Measurements from ENCODE around the gene VAMP5.
A peak's percentile ranks its signal among the peaks of the same experiment; 100 is the strongest.

VAMP5 gene

GRCh38 chr2:85578243-85579180 lies 5.7 kb upstream of the VAMP5 start:
- Histone ChIP-seq H3K79me2 (ENCODE audit: insufficient read depth, low read length) (peaks cover 40% of the 10 kb centered on the region), H3F3A (ENCODE audit: low read depth) (no peaks in the 10 kb centered on the region), H2AFZ (ENCODE audit: low read length) (peak overlapping the region; percentile 72), H3K9me2 (replicated peaks; ENCODE audit: low read depth, low read length) (no peaks in the 10 kb centered on the region), H3K36me3 (ENCODE audit: insufficient read depth, low read length) (no peaks in the 10 kb centered on the region), H3K4me2 (ENCODE audit: low read depth, low read length, poor library complexity, severe bottlenecking) (peak overlapping the region; percentile 85), H3K27me3 (ENCODE audit: insufficient read depth, low read length, poor library complexity, severe bottlenecking) (no peaks in the 10 kb centered on the region), H4K20me1 (ENCODE audit: insufficient read depth, low read length, poor library complexity, severe bottlenecking) (no peaks in the 10 kb centered on the region), H3K9me3 (ENCODE audit: insufficient read depth, low read depth, low read length) (no peaks in the 10 kb centered on the region), H3K4me3 (ENCODE audit: low read length, poor library complexity, severe bottlenecking) (peak overlapping the region; percentile 84), H3K9ac (ENCODE audit: low read depth, low read length, poor library complexity, severe bottlenecking) (peak overlapping the region; percentile 84), H3K4me1 (ENCODE audit: insufficient read depth, low read length, poor library complexity, severe bottlenecking) (peaks cover 24% of the 10 kb centered on the region)
- TF ChIP-seq, protein P1, sequence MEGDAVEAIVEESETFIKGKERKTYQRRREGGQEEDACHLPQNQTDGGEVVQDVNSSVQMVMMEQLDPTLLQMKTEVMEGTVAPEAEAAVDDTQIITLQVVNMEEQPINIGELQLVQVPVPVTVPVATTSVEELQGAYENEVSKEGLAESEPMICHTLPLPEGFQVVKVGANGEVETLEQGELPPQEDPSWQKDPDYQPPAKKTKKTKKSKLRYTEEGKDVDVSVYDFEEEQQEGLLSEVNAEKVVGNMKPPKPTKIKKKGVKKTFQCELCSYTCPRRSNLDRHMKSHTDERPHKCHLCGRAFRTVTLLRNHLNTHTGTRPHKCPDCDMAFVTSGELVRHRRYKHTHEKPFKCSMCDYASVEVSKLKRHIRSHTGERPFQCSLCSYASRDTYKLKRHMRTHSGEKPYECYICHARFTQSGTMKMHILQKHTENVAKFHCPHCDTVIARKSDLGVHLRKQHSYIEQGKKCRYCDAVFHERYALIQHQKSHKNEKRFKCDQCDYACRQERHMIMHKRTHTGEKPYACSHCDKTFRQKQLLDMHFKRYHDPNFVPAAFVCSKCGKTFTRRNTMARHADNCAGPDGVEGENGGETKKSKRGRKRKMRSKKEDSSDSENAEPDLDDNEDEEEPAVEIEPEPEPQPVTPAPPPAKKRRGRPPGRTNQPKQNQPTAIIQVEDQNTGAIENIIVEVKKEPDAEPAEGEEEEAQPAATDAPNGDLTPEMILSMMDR (conservative IDR thresholded peaks at IDR 0.05; ENCODE audit: low read length) = no peak
- TF ChIP-seq EZH2phosphoT487 (IDR thresholded peaks at IDR 0.05; ENCODE audit: borderline replicate concordance) = no peak

DNA sequence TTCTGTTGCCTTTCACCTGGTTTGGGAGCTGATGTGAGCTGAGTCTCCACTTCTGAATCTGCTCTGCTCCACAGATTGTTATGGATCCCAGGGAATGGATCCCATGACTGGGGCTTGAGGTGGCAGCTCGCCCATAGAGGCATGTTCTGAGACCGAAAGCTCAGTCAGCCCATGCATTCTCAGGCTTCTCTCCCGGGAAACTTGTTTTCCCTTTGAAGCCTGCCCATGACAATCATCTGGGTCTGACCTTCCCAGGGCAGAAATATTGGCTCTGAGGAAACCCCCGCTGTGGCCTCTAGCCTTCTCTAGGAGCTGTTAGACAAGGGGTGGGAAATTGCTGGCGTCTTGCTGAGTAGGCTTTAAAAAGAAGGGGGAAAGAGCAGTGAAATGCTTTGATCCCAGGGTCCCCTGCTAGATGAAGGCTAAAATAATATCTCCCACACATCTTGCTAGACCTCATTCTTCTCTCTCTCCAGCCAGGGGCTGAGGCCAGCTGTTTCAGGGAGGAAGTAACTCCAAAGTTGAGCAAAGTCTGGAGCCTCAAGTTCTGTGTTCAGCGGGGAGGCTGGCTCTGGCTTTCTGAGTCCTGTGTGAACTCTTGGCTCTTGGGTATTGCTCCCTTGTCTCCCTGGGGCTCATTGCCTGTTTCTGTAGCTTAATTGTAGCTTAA lies 4.8 kb upstream of the VAMP5 start:
- Histone ChIP-seq H3K36me3 (ENCODE audit: insufficient read depth, low read length) (no peaks in the 10 kb centered on the region), H3K9me2 (replicated peaks; ENCODE audit: low read depth, low read length) (no peaks in the 10 kb centered on the region), H3F3A (ENCODE audit: low read depth) (no peaks in the 10 kb centered on the region), H3K4me1 (ENCODE audit: insufficient read depth, low read length, poor library complexity, severe bottlenecking) (peaks cover 30% of the 10 kb centered on the region), H3K9me3 (ENCODE audit: insufficient read depth, low read depth, low read length) (no peaks in the 10 kb centered on the region), H2AFZ (ENCODE audit: low read length) (0 out of 2 replicates have a peak overlapping the region, but pooled peaks have one; percentile 26), H3K27me3 (ENCODE audit: insufficient read depth, low read length, poor library complexity, severe bottlenecking) (no peaks in the 10 kb centered on the region), H3K9ac (ENCODE audit: low read depth, low read length, poor library complexity, severe bottlenecking) (peak overlapping the region; percentile 84), H3K4me2 (ENCODE audit: low read depth, low read length, poor library complexity, severe bottlenecking) (peak overlapping the region; percentile 85), H3K4me3 (ENCODE audit: low read length, poor library complexity, severe bottlenecking) (peak overlapping the region; percentile 84), H3K79me2 (ENCODE audit: insufficient read depth, low read length) (peaks cover 40% of the 10 kb centered on the region), H4K20me1 (ENCODE audit: insufficient read depth, low read length, poor library complexity, severe bottlenecking) (no peaks in the 10 kb centered on the region)
- TF ChIP-seq EZH2phosphoT487 (IDR thresholded peaks at IDR 0.05; ENCODE audit: borderline replicate concordance) = no peak
- TF ChIP-seq, protein P1 (conservative IDR thresholded peaks at IDR 0.05; ENCODE audit: low read length) = no peak

- Histone ChIP-seq H3K27me3 (ENCODE audit: insufficient read depth, low read length, poor library complexity, severe bottlenecking) (no peaks in the 10 kb centered on the region), H3K79me2 (ENCODE audit: insufficient read depth, low read length) (peaks cover 48% of the 10 kb centered on the region), H2AFZ (ENCODE audit: low read length) (no peak overlapping the region), H3F3A (ENCODE audit: low read depth) (no peaks in the 10 kb centered on the region), H3K4me1 (ENCODE audit: insufficient read depth, low read length, poor library complexity, severe bottlenecking) (peaks cover 38% of the 10 kb centered on the region), H3K36me3 (ENCODE audit: insufficient read depth, low read length) (no peaks in the 10 kb centered on the region), H3K9me2 (replicated peaks; ENCODE audit: low read depth, low read length) (no peaks in the 10 kb centered on the region), H3K9ac (ENCODE audit: low read depth, low read length, poor library complexity, severe bottlenecking) (peak overlapping the region; percentile 84), H3K4me2 (ENCODE audit: low read depth, low read length, poor library complexity, severe bottlenecking) (peak overlapping the region; percentile 85), H4K20me1 (ENCODE audit: insufficient read depth, low read length, poor library complexity, severe bottlenecking) (no peaks in the 10 kb centered on the region), H3K9me3 (ENCODE audit: insufficient read depth, low read depth, low read length) (no peaks in the 10 kb centered on the region), H3K4me3 (ENCODE audit: low read length, poor library complexity, severe bottlenecking) (peak overlapping the region; percentile 84)
- TF ChIP-seq EZH2phosphoT487 (IDR thresholded peaks at IDR 0.05; ENCODE audit: borderline replicate concordance) = no peak
- TF ChIP-seq, protein P1 (conservative IDR thresholded peaks at IDR 0.05; ENCODE audit: low read length) = no peak
Measured at GRCh38 chr2:85580206-85580605, 4.0 kb upstream of the VAMP5 start.
